Astrocyte (in vitro differentiated cells and primary cell): ENCODE data around the gene TCP11L1. TPM values are rescaled to one million over a fixed set of nuclear protein-coding genes. Genes with fewer than 3 reads are reported as not detected.

Experiments
- DNase-seq: peaks from one replicate; pipeline ENCODE4 v3.0.0-alpha.2; 2010; ENCODE audit warnings: low read depth
- FAIRE-seq: peaks from 2 replicates; lab custom pipeline; 2011; peaks lifted over from hg19 to GRCh38; lab: Jason Lieb, UNC
- H2AFZ ChIP-seq: 2 replicates; pipeline ENCODE4 v1.6.0; 2012; ENCODE audit warnings: low read depth, low read length, inconsistent platforms
- H3K27ac ChIP-seq: 2 replicates; pipeline ENCODE4 v1.5.1; 2011; ENCODE audit warnings: low read depth, low read length, inconsistent platforms
- H3K27me3 ChIP-seq: 2 replicates; pipeline ENCODE4 v1.6.0; 2011; ENCODE audit warnings: low read length, inconsistent platforms; ENCODE audit not compliant: insufficient read depth
- H3K36me3 ChIP-seq: 2 replicates; pipeline ENCODE4 v1.5.1; 2011; ENCODE audit warnings: low read length, inconsistent platforms; ENCODE audit not compliant: insufficient read depth
- H3K4me1 ChIP-seq: 2 replicates; pipeline ENCODE4 v1.5.1; 2011; ENCODE audit warnings: low read length, inconsistent platforms; ENCODE audit not compliant: insufficient read depth
- H3K4me2 ChIP-seq: 2 replicates; pipeline ENCODE4 v1.6.0; 2012; ENCODE audit warnings: low read length, inconsistent platforms
- H3K4me3 ChIP-seq: 2 replicates; pipeline ENCODE4 v1.5.1; 2011; ENCODE audit warnings: low read depth, mild to moderate bottlenecking, low read length, inconsistent platforms; ENCODE audit not compliant: insufficient read depth
- H3K79me2 ChIP-seq: 2 replicates; pipeline ENCODE4 v1.6.0; 2012; ENCODE audit warnings: mild to moderate bottlenecking, low read length, inconsistent platforms; ENCODE audit not compliant: insufficient read depth
- H3K9ac ChIP-seq: 2 replicates; pipeline ENCODE4 v1.6.0; 2012; ENCODE audit warnings: mild to moderate bottlenecking, low read length, inconsistent platforms
- H3K9me3 ChIP-seq: 2 replicates; pipeline ENCODE4 v1.5.1; 2012; ENCODE audit warnings: low read depth, mild to moderate bottlenecking, low read length, inconsistent platforms; ENCODE audit not compliant: insufficient read depth
- H4K20me1 ChIP-seq: 2 replicates; pipeline ENCODE4 v1.6.0; 2012; ENCODE audit warnings: low read length, inconsistent platforms; ENCODE audit not compliant: insufficient read depth
- H3K27ac Mint-ChIP-seq: one replicate; pipeline ENCODE4 v1.8.0; 2021; ENCODE audit warnings: mild to moderate bottlenecking, mixed read lengths; ENCODE audit not compliant: unreplicated experiment
- H3K27me3 Mint-ChIP-seq: one replicate; pipeline ENCODE4 v1.8.0; 2021; ENCODE audit warnings: low read depth, mixed read lengths; ENCODE audit not compliant: unreplicated experiment
- H3K36me3 Mint-ChIP-seq: one replicate; pipeline ENCODE4 v1.8.0; 2021; ENCODE audit warnings: low read depth, mixed read lengths; ENCODE audit not compliant: unreplicated experiment
- H3K4me1 Mint-ChIP-seq: one replicate; pipeline ENCODE4 v1.8.0; 2021; ENCODE audit warnings: low read depth, mixed read lengths; ENCODE audit not compliant: unreplicated experiment
- H3K4me3 Mint-ChIP-seq: one replicate; pipeline ENCODE4 v1.8.0; 2021; ENCODE audit warnings: mild to moderate bottlenecking, moderate library complexity, mixed read lengths; ENCODE audit not compliant: unreplicated experiment
- H3K9me3 Mint-ChIP-seq: one replicate; pipeline ENCODE4 v1.8.0; 2021; ENCODE audit warnings: mild to moderate bottlenecking, mixed read lengths; ENCODE audit not compliant: unreplicated experiment
- EZH2 ChIP-seq: IDR thresholded peaks from 2 replicates; pipeline ENCODE4 v1.6.1; 2012; ENCODE audit warnings: mild to moderate bottlenecking, low read length, inconsistent platforms; ENCODE audit not compliant: insufficient read depth
- total RNA-seq: library from RNA; stranded (reverse); gene quantifications from 2 replicates; pipeline ENCODE4 v1.2.1, GENCODE V29; 2021
- TF ChIP-seq, protein P1 (sequence below): IDR thresholded peaks from 2 replicates; pipeline ENCODE4 v1.5.1; 2011; ENCODE audit warnings: low read depth, mild to moderate bottlenecking, inconsistent platforms, low read length, moderate library complexity; ENCODE audit not compliant: insufficient read depth

Gene TCP11L1
- total RNA-seq, 1 donor from 2014 or later, result 28.8 TPM

DNA sequence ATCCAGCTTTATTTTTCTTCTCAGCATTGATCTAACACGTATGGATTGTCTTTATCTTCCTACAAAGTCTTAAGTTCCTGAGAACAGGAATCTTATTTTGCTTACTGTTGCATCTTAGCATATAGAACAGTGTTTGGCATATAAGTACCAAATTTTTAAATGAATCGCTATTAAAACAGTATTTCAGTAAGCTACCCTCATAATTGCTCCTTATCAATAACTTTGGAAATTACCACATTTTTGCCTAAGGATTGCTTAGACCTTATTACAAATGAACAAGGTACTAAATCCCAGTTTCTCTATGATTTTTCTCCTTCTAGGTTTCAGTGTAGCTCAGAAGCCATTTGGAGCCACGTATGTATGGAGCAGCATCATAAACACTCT lies 14.0 kb upstream of the TCP11L1 start:
- FAIRE-seq (no peak), DNase-seq (no peak)
- Histone ChIP-seq H3K36me3 (no peaks in the 10 kb centered on the region), H3K4me3 (no peak overlapping the region), H3K9ac (no peak overlapping the region), H4K20me1 (no peaks in the 10 kb centered on the region), H3K27ac (no peak overlapping the region), H3K4me1 (peaks cover 18% of the 10 kb centered on the region), H3K4me2 (no peak overlapping the region), H2AFZ (no peak overlapping the region), H3K79me2 (peaks cover 1% of the 10 kb centered on the region), H3K27me3 (no peaks in the 10 kb centered on the region), H3K9me3 (no peaks in the 10 kb centered on the region)
- Mint-ChIP-seq H3K27me3 (no peaks in the 10 kb centered on the region), H3K4me3 (no peak overlapping the region), H3K9me3 (no peaks in the 10 kb centered on the region), H3K27ac (no peak overlapping the region), H3K36me3 (no peaks in the 10 kb centered on the region), H3K4me1 (peaks cover 14% of the 10 kb centered on the region)
- TF ChIP-seq, protein P1, sequence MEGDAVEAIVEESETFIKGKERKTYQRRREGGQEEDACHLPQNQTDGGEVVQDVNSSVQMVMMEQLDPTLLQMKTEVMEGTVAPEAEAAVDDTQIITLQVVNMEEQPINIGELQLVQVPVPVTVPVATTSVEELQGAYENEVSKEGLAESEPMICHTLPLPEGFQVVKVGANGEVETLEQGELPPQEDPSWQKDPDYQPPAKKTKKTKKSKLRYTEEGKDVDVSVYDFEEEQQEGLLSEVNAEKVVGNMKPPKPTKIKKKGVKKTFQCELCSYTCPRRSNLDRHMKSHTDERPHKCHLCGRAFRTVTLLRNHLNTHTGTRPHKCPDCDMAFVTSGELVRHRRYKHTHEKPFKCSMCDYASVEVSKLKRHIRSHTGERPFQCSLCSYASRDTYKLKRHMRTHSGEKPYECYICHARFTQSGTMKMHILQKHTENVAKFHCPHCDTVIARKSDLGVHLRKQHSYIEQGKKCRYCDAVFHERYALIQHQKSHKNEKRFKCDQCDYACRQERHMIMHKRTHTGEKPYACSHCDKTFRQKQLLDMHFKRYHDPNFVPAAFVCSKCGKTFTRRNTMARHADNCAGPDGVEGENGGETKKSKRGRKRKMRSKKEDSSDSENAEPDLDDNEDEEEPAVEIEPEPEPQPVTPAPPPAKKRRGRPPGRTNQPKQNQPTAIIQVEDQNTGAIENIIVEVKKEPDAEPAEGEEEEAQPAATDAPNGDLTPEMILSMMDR, result no peak
- TF ChIP-seq EZH2, result no peak

DNA sequence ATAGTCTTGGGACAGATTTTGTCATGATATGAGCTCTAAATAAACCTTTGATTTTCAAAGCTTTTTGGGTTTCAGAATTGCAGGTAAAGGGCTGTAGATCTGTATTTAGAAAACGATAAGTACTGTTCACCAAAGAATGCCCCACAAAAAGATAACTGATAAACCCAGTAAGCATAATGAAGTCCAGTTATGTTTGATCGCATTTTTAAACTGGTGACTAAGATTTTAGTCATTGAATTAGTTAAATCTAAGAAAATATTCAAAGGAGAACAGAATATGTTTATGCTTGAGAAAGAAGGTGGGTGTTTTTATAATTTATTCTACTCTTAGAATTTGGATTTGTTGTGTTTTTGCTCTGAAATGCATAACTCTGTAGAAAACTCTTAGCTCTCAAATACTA lies 12.1 kb upstream of the TCP11L1 start:
- Histone ChIP-seq H3K9ac (no peak overlapping the region), H3K36me3 (peaks cover 3% of the 10 kb centered on the region), H3K4me2 (peak overlapping the region; percentile 21), H3K79me2 (no peaks in the 10 kb centered on the region), H3K27ac (no peak overlapping the region), H2AFZ (no peak overlapping the region), H3K27me3 (no peaks in the 10 kb centered on the region), H3K4me1 (peaks cover 18% of the 10 kb centered on the region), H3K4me3 (no peak overlapping the region), H3K9me3 (no peaks in the 10 kb centered on the region), H4K20me1 (no peaks in the 10 kb centered on the region)
- H3K4me1 Mint-ChIP-seq, result peaks cover 14% of the 10 kb centered on the region
- H3K36me3 Mint-ChIP-seq, result no peaks in the 10 kb centered on the region
- no peak for FAIRE-seq
- H3K9me3 Mint-ChIP-seq, result no peaks in the 10 kb centered on the region
- H3K4me3 Mint-ChIP-seq, result no peak overlapping the region
- TF ChIP-seq, protein P1, result no peak
- no peak for TF ChIP-seq EZH2
- no peak overlapping the region for H3K27ac Mint-ChIP-seq
- DNase-seq, result peak; percentile 35
- H3K27me3 Mint-ChIP-seq, result no peaks in the 10 kb centered on the region

DNA sequence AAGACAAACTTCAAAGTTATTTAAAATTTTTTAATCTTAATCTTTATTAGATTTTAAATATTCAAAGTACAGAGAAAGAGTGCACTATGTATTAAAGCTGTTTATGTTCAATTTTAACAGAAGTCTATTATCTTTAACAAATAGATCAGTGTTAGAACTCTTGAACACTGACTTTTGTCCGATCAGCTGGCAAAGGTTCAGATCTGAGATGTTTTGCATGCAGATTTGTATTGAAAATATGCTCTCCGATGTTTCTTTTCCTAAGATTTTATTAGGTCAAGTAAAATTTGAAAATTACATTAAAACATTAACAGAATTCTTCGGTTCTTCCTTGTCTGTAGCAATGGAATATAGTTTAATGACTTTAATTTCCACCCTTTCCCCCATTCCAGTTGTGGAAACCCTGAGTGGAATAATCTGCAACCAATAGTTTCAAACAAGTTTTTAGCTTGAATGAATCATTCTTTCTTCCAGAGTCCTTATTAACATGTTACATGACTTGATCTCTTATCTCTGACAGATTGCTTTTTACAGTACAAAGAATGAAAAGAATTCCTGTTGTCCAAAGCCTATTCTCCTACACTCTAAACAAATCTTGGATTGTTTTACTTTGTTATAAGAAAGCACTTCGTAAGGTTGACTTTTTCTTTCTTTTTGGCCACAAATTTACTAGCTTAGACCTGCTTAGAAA lies 11.4 kb upstream of the TCP11L1 start:
- Histone ChIP-seq H3K4me2 (peak overlapping the region; percentile 73), H3K9ac (peak overlapping the region; percentile 1), H3K4me1 (peaks cover 18% of the 10 kb centered on the region), H3K36me3 (peaks cover 3% of the 10 kb centered on the region), H3K27ac (peak overlapping the region; percentile 4), H3K27me3 (no peaks in the 10 kb centered on the region), H2AFZ (no peak overlapping the region), H3K9me3 (no peaks in the 10 kb centered on the region), H3K79me2 (no peaks in the 10 kb centered on the region), H4K20me1 (no peaks in the 10 kb centered on the region), H3K4me3 (no peak overlapping the region)
- peak; percentile 55 for FAIRE-seq
- peak; percentile 69 for DNase-seq
- TF ChIP-seq, protein P1, result no peak
- no peak for TF ChIP-seq EZH2
- Mint-ChIP-seq H3K27me3 (no peaks in the 10 kb centered on the region), H3K4me1 (peaks cover 14% of the 10 kb centered on the region), H3K27ac (no peak overlapping the region), H3K4me3 (no peak overlapping the region), H3K36me3 (no peaks in the 10 kb centered on the region), H3K9me3 (no peaks in the 10 kb centered on the region)
